ENCODE results near the gene XPR1. TPM values are rescaled to one million over a fixed set of nuclear protein-coding genes. Genes with fewer than 3 reads are reported as not detected.

Gene XPR1
- total RNA-seq, 1 experiment from 2014 or later = 19.9 TPM

DNA sequence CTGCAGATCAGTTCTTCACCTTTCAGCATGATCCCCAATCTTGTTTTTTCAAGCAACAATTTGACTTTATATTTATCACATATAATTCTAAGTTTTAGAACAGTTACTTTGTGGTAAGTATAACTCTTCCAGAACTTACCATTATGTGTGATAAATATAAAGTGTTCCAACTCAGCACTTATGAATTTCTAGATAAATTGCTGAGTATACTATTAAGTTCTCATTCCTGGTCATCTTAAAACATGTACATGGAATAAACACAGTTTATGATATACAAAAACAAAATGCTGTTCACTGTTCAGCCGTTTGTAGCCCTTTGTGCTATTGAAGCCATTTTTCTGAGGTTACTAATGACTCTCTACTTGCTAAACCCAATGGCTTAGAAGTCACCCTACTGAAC is 5.1 kb upstream of the XPR1 start:
- intact Hi-C loops (cut with micrococcal nuclease) = no loop called here
- TF ChIP-seq FOSL1 (IDR thresholded peaks at IDR 0.05; ENCODE audit: low read depth) (no peak), RAD21 (IDR thresholded peaks at IDR 0.05; ENCODE audit: low read depth) (no peak), EZH2 (IDR thresholded peaks at IDR 0.05) (no peak), TCF7L2 (IDR thresholded peaks at IDR 0.05; ENCODE audit: borderline replicate concordance, extremely low read depth, insufficient read depth, insufficient read length) (no peak), ZNF274 (IDR thresholded peaks at IDR 0.05; ENCODE audit: low read depth, low read length) (no peak), EGR1 (IDR thresholded peaks at IDR 0.05; ENCODE audit: low read depth) (no peak), POLR2A (IDR thresholded peaks at IDR 0.05; ENCODE audit: borderline replicate concordance, extremely low read depth, insufficient read depth, insufficient read length) (no peak), ZFX (IDR thresholded peaks at IDR 0.05) (no peak), SRF (IDR thresholded peaks at IDR 0.05; ENCODE audit: low read depth) (no peak), EZH2phosphoT487 (IDR thresholded peaks at IDR 0.05; ENCODE audit: borderline replicate concordance) (no peak), SIN3A (IDR thresholded peaks at IDR 0.05; ENCODE audit: low read depth) (no peak), SP1 (IDR thresholded peaks at IDR 0.05; ENCODE audit: low read depth) (no peak), CBX3 (IDR thresholded peaks at IDR 0.05; ENCODE audit: low read depth) (no peak), POLR2AphosphoS5 (IDR thresholded peaks at IDR 0.05; ENCODE audit: low read depth, low read length) (no peak)
- TF ChIP-seq, protein P1, sequence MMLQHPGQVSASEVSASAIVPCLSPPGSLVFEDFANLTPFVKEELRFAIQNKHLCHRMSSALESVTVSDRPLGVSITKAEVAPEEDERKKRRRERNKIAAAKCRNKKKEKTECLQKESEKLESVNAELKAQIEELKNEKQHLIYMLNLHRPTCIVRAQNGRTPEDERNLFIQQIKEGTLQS (IDR thresholded peaks at IDR 0.05) = no peak
- CTCF ChIA-PET = no interaction called here

More for the DNA sequence above, 5.1 kb upstream of the XPR1 start:
- Histone ChIP-seq H3K27me3 (ENCODE audit: insufficient read depth, low read length) (no peaks in the 10 kb centered on the region), H3K4me1 (ENCODE audit: control insufficient read depth in 1 of 2, insufficient read depth in 2 of 2, low read length in 2 of 2) (peaks cover 5 to 6% of the 10 kb centered on the region in 2 experiments; a peak in 3 of 4 replicates), H3K9me2 (ENCODE audit: insufficient read depth) (no peaks in the 10 kb centered on the region), H3K79me2 (ENCODE audit: insufficient read depth, low read length) (no peaks in the 10 kb centered on the region), H3K4me2 (ENCODE audit: low read length) (no peak overlapping the region), H2AFZ (ENCODE audit: low read depth, low read length, poor library complexity, severe bottlenecking) (no peak overlapping the region), H3K36me3 (ENCODE audit: control insufficient read depth in 1 of 2, insufficient read depth in 2 of 2, low read length in 2 of 2) (no peaks in the 10 kb centered on the region), H3K4me3 (replicated peaks in 1 of 2; ENCODE audit: low read depth in 1 of 2, low read length in 2 of 2) (no peak overlapping the region), H4K20me1 (ENCODE audit: insufficient read depth) (no peaks in the 10 kb centered on the region), H3K27ac (ENCODE audit: low read depth, low read length) (no peak overlapping the region), H3K9me3 (ENCODE audit: control insufficient read depth in 1 of 2, insufficient read depth in 1 of 2, low read depth in 1 of 2, low read length in 2 of 2) (no peaks in the 10 kb centered on the region), H3K9ac (ENCODE audit: low read length) (no peak overlapping the region)
- ChIA-PET POLR2A (no interaction called here), RAD21 (ENCODE audit: low non-redundant PET in 1 of 2, low total read pairs in 2 of 2, uncharacterized antibody in 2 of 2, unreplicated experiment in 2 of 2) (no interaction called here)
- BruUV-seq (replicated peaks) = no TSS peak
- ATAC-seq (no peak), DNase-seq (ENCODE audit: low read depth, low spot score) (no peak)

Measured in HCT116 (cell line).